HFF-Myc (cell line): Measurements from ENCODE around the gene REG4.
"Not testable (repeated sequence)": the region's sequence is repeated elsewhere in the genome, so short reads cannot be mapped to it uniquely, and the experiment has no call there.

Source experiments
- DNase-seq: peaks from one replicate; pipeline ENCODE4 v3.0.0-alpha.2; 2011; ENCODE audit warnings: low read depth; ENCODE audit errors: extremely low read depth
- H3K4me3 ChIP-seq: replicated peaks from 2 replicates; pipeline ENCODE4 v1.5.1; 2011; ENCODE audit warnings: low read depth, mild to moderate bottlenecking, control low read depth, low read length
- TF ChIP-seq, protein P1 (sequence below): IDR thresholded peaks from 2 replicates; pipeline ENCODE4 v1.5.1; 2012; ENCODE audit warnings: mild to moderate bottlenecking, low read depth, low read length, control low read depth; ENCODE audit errors: missing control alignments

Gene REG4

DNA sequence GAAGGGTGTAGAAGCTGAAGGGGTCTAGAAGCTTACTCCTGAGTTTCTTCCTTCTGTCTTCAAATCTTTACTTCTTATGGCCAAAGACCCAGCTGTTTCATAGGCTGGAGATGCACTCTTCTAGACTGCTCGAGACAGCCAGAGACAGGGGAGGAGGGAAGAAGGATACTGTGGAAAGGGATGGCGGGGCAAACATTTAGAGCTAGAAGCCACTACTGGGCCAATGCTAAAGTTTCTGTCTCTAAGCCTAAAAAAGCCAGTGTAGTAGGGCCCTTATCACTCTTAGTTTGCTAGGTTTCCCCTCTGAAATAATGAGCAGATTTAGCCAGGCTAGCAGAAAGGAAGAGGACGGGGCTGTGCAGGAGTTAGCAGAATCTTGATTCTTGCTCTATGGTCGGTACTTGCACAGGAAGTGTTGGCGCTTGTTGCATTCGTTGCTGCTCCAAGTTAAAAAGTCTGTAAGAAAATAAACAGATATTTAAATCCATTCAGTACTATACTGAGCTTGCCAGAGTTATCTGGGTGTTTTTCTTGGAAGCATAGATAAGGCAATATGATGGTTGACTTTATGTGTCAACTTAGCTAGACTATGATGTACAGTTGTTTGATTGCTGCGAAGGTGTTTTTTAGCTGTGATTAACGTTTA, 16.9 kb downstream of the REG4 start:
- no peak for DNase-seq
- no peak overlapping the region for H3K4me3 ChIP-seq
- TF ChIP-seq, protein P1, sequence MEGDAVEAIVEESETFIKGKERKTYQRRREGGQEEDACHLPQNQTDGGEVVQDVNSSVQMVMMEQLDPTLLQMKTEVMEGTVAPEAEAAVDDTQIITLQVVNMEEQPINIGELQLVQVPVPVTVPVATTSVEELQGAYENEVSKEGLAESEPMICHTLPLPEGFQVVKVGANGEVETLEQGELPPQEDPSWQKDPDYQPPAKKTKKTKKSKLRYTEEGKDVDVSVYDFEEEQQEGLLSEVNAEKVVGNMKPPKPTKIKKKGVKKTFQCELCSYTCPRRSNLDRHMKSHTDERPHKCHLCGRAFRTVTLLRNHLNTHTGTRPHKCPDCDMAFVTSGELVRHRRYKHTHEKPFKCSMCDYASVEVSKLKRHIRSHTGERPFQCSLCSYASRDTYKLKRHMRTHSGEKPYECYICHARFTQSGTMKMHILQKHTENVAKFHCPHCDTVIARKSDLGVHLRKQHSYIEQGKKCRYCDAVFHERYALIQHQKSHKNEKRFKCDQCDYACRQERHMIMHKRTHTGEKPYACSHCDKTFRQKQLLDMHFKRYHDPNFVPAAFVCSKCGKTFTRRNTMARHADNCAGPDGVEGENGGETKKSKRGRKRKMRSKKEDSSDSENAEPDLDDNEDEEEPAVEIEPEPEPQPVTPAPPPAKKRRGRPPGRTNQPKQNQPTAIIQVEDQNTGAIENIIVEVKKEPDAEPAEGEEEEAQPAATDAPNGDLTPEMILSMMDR: no peak

DNA sequence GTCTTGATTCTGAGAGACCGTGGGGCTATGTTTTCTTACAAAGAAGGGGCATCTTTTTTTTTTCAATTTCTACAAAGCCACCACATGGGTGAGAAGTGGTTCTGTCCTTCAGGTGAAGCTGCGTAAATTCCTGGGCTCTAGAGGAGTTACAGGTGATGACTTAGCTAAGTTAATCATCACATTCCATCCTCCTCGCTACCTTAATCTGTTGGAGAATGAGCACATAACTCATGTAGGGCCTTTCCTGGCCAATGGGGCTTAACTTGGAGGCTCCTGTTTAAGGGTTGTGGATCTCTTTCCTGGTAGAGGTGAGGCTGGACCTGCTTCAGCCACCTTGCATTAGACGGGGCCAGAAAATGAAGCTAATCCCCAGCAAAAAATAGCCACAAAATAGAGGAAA, 19.9 kb downstream of the REG4 start:
- no peak for DNase-seq
- TF ChIP-seq, protein P1: no peak
- H3K4me3 ChIP-seq: no peak overlapping the region

DNA sequence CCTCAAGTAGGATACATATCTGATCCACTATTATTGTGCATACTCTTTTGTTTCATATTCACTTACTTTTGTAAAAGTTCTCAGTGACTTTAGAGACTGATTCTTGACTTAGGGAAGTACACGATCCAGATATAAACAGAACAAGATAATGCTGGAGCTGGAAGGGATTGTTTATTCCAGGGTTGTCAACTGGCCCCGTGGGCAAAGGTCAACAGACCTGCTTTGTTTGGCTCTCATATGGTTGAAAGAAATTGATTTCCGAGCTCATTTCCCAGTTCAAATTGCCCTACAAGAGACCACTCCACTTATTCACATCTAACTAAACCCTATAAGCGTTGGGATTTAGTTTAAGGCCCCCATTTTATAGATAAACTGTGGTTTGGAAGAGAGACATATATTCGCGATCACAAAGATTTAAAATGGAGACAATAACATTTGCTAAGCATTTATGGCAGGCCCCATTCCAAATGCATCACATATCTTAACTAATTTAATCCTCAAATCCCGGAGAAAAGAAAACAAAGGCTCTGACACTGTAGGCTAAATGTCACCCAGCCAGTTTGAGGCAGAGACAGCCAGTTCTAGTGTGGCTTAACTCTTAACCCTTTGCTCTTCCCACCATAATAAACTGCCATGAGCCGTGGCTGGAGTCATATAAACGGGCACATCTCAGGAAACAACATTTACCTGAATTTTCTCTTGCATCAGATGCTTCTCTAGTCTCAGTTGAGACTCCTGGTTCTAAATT, 20.6 kb downstream of the REG4 start:
- no peak for DNase-seq
- TF ChIP-seq, protein P1: no peak
- H3K4me3 ChIP-seq: no peak overlapping the region

DNA sequence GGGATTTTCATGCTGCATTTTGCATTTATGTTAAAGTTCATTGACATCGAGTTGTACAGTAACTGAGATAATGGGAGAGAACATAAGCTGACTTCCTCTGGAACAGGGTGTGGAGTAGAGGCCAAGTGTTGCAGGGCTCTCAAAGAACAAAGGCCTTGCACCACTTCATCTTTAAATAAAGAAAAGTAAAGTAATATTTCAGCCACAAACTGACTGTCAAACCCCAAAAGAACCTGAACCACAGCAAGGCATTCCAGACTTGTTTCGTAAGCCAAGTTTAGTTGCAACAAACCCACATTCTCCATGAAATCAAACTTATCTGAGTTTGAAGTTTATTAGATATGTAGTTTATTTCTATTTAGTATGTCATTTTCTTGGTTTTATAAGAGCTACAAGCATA, 23.5 kb downstream of the REG4 start:
- H3K4me3 ChIP-seq: no peak overlapping the region
- TF ChIP-seq, protein P1: no peak
- no peak for DNase-seq

DNA sequence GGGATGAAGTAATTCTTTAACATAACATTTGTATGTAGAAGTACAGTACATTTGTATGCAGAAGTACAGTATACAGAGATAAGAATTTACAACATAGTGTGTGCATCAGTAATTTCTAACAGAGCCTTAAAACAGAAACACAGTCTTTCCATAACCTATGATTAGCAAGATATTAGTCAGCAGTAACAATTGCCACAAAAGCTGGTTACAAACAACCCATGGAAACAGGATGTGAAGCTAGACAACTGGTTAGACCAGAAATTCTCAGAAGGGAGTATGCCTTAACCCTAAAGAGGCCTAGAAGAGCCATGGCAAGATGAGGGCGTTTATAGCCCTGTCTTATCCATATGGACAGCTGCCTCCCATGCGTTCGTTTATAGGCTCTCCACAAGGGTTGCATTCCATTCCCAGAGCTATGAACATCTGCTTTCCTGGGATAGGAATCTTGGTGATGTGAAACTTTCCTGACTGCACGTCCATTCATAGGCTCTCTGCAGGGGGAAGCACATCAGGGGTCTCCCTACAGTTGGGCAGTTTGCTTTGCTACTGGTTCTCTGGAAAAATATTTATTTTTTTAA, 24.7 kb downstream of the REG4 start:
- not testable (repeated sequence) for H3K4me3 ChIP-seq, DNase-seq

DNA sequence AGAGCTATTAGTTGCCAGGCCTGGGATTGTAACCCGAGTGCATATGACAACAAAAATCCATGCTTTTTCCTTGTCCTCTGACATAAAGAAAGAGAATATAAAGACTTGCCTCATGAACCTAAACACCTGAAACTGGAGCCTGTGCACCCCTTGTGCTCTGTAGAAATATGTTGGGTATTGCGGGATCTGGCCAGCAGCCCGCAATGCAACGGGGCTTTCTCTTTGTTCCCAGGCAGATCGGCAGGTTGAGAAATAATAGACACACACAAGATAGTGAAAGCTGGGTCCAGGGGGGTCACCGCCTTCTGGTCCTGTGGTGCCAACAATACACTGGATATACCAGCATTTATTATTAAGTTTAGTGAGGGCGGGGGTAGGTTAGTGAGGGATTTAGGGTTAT, 25.2 kb downstream of the REG4 start:
- H3K4me3 ChIP-seq, DNase-seq: not testable (repeated sequence)

DNA sequence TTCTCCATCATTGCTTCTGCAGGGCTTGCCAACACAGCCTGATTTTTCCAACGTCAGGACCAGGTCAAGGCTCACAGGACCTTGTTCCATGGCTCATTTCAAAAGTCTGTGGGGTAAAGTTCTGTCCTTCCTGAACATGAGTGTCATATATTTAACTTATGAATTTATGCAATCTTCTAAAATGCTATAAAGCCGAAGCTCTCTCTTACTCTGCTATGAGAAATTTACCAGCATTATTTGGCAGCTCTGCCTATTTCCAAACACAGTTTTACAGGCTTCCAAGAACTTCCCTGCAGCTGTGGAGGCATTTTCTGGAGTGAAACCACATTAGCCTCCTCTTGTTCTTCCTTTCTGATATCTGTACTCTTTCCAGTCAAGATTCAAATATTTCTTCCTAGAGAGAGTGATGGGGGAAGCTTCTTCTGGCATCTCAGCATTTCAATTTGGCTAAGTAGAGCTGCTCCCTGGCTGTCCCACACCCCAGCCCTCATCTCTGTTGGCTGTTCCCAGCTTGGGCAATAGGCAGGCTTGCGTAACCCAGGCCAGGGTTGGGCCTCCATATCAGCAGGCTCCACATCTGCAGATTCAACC, 27.0 kb downstream of the REG4 start:
- DNase-seq: no peak
- H3K4me3 ChIP-seq: no peak overlapping the region
- TF ChIP-seq, protein P1: no peak
